NB4 (cell line): ENCODE measurements around the gene ZFYVE28.
A peak's percentile ranks its signal among the peaks of the same experiment; 100 is the strongest.

Experiments
- DNase-seq: peaks from one replicate; pipeline ENCODE4 v3.0.0; 2010; ENCODE audit warnings: low read depth
- H3K4me3 ChIP-seq: one replicate; pipeline ENCODE4 v1.5.1; 2011; ENCODE audit warnings: mild to moderate bottlenecking, low read depth, low read length, moderate library complexity
- CTCF ChIP-seq: IDR thresholded peaks from one replicate; pipeline ENCODE4 v1.5.1; 2012; ENCODE audit warnings: low read depth, low read length
- MAX ChIP-seq: IDR thresholded peaks from 2 replicates; pipeline ENCODE4 v1.6.1; 2011; ENCODE audit warnings: low read depth, low read length
- MYC ChIP-seq: IDR thresholded peaks from 2 replicates; pipeline ENCODE4 v1.6.1; 2011; ENCODE audit warnings: low read depth, low read length
- POLR2A ChIP-seq: IDR thresholded peaks from 2 replicates; pipeline ENCODE4 v1.6.1; 2011; ENCODE audit warnings: mild to moderate bottlenecking; ENCODE audit not compliant: insufficient read length; ENCODE audit errors: extremely low read depth

Gene ZFYVE28

GRCh38 chr4:2359591-2360395, 58.7 kb downstream of the ZFYVE28 start:
- no peak for TF ChIP-seq MYC
- TF ChIP-seq POLR2A: no peak
- TF ChIP-seq MAX: no peak
- no peak for TF ChIP-seq CTCF
- no peak overlapping the region for H3K4me3 ChIP-seq
- no peak for DNase-seq

- DNase-seq: no peak
- no peak overlapping the region for H3K4me3 ChIP-seq
- TF ChIP-seq POLR2A (no peak), MAX (no peak), MYC (no peak), CTCF (no peak)
Observed at GRCh38 chr4:2357821-2358745, 60.4 kb downstream of the ZFYVE28 start.

- no peak for TF ChIP-seq MYC
- no peak for DNase-seq
- H3K4me3 ChIP-seq: no peak overlapping the region
Observed at GRCh38 chr4:2356123-2357069, 62.0 kb downstream of the ZFYVE28 start.

- DNase-seq: no peak
- TF ChIP-seq MYC: no peak
- no peak for TF ChIP-seq POLR2A
- TF ChIP-seq CTCF: no peak
- TF ChIP-seq MAX: no peak
- no peak overlapping the region for H3K4me3 ChIP-seq
Observed at GRCh38 chr4:2354760-2355159, 63.7 kb downstream of the ZFYVE28 start.

GRCh38 chr4:2354118-2354517, 64.3 kb downstream of the ZFYVE28 start:
- TF ChIP-seq POLR2A (no peak), CTCF (peak; percentile 67)
- peak; percentile 59 for DNase-seq
- no peak overlapping the region for H3K4me3 ChIP-seq
